A204.1 (cell line): Measurements from ENCODE around the gene TMEM181.
"Not testable (repeated sequence)": the region's sequence is repeated elsewhere in the genome, so short reads cannot be mapped to it uniquely, and the experiment has no call there.

Source experiments
- FAIRE-seq: peaks from 2 replicates; lab custom pipeline; 2012; peaks lifted over from hg19 to GRCh38; lab: Jason Lieb, UNC

Gene TMEM181, protein sequence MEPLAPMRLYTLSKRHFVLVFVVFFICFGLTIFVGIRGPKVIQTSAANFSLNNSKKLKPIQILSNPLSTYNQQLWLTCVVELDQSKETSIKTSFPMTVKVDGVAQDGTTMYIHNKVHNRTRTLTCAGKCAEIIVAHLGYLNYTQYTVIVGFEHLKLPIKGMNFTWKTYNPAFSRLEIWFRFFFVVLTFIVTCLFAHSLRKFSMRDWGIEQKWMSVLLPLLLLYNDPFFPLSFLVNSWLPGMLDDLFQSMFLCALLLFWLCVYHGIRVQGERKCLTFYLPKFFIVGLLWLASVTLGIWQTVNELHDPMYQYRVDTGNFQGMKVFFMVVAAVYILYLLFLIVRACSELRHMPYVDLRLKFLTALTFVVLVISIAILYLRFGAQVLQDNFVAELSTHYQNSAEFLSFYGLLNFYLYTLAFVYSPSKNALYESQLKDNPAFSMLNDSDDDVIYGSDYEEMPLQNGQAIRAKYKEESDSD

DNA sequence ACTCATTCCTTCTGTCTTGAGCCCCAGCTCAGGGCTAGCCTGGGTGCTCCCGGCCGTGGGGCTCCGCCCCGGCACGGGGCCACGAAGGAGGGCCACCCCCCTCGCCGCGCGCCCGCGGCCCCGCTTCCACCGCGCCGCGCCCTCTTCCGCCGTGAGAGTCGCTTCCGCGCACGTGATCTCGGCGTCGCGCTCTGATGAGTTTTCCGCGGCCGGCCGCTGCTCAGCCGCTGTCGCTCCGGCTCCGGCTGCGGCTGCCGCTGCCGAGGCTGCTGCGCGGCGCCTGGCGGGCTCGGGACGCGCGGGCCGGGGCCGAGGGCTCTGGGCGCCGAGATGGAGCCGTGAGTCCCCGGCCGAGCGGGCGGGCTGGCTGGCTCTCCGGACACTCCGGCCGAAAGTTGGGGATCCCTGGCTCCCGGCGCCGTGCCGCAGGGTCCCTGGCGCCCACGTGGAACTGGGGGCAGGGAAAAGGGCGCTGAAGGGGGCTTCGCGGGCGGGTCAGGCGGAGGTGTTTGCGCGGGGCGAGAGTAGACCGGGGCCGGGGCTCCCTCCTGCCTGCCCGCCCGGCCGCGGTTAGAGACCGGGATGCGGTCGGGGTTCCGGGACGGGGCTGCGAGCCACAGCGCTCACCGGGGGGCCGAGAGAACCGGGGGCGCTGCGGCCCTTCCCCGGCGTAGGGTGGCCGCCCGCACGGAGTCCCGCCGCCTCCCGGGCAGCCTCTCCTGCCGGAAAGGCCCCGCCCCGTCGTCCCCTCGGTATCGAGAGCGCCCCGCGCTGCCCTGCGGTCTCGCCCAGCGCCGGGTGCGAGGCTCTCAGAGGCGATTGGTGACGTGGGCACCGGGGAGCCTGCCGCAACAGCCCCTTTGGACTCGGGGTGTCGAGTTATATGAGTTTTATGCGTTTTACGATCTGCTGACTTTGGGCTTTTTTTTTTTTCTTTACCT is at the start of gene TMEM181:
TSS of gene TMEM181 (plus strand) at position 197 of the 941 bp plus-strand sequence. CDS start at position 331, 134 bp downstream.
- FAIRE-seq = no peak

DNA sequence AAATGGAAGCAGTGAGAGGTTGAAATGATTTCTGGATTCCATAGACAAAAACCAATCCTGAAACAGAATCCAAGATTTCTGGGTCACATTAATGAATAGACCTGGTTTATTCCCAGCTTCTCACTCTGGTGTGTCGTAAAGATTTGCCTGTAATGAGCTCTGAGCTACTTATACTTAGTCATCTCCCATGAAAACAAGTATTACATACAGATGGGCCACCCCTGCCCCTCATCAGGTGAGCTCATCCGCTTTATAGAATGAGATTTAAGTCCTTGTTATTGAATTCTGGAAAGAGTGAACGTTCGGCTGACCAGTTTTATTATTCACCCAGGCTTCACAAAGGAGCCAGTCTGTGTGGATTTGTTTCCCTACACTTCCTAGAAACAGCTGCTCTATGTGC is 47.1 kb upstream of the TMEM181 start:
- FAIRE-seq = no peak

DNA sequence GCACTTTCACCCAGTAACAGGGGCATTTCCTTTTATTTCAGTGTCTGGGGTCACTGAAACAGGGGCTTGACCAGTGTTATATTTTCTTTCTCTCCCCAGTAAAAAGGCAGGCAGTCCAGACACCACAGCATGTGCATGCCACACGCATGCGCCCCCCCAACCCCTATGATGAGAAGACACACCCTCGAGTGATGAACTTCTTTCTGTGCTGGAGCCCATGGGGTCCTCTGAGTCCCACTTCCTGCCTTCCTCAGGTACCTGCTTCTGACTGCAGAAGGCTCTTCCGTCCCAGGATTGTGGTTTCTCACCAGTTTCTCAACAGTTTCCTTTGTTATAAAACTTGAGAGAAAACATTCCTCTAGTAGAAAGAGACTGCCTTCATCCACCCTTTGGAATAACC is 45.7 kb upstream of the TMEM181 start:
- no peak for FAIRE-seq

DNA sequence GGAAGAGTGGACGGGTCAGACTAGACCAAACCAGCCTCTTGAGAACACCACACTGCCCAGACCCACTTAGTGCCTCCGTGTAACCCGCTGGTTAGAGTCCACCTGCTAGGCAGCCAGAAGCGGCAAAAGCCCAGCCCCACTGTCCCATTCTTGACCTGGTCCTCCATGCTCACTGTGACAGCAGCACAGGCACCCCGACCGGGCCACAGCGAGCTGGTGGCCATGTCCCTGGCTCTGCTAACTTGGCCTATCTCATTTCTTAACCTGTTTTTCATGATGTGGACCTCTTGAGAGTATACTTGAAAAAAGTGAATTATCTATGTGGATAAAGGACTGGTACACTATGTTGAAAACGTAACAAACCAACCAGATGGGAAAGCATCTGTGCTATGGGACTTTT is 44.9 kb upstream of the TMEM181 start:
- FAIRE-seq = no peak

DNA sequence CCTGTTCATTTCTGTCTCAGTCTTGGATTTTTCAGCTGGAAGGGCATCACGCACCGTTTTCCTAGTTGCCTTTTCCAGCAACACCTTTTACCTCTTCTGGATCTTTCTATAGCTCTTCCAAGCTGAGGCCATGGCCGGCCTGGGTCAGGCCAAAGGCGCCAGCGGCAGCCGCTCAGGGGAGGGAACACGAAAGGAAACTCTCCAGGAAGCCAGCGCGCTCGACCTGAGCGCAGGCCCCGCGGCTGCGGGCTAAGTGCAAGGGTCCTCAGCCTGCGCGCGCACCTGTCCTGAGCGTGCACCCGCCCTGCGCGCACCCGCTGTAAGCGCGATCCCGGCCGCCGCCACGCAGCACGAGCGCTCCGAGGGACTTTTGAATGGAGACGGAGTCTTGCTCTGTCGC is 43.8 kb upstream of the TMEM181 start:
- no peak for FAIRE-seq

DNA sequence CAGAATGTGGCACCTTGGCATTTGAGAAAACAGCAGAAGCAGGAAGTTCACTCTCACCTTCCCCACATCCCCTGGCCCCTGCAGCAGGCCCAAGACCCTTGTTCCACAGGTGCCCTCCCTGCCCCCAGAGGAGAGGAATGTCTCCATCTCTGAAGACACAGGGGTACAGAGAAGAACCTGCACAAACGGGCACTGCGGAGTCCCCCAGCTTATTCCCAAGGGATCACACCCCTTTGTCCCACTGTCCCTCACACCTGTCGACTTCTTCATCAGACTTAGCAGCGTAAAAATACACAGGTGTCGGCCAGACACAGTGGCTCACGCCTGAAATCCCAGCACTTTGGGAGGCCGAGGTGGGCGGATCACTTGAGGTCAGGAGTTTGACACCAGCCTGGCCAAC is 42.9 kb upstream of the TMEM181 start:
- FAIRE-seq = no peak

DNA sequence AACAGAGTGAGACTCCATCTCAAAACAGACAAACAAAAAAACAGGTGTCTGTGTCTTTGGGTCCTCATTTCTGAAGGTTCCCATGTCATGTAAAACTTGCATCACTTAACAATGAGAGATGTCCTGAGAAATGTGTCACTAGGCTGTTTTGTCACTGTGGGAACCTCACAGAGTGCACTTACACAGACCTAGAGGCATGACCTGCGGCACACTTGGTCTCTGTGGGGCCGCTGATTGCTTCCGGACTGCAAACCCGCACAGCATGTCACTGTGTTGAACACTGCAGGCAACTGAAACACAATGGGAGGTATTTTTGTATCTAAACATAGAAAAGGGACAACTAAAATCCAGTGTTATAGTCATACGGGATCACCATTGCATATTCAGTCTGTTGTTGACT is 42.3 kb upstream of the TMEM181 start:
- no peak for FAIRE-seq

DNA sequence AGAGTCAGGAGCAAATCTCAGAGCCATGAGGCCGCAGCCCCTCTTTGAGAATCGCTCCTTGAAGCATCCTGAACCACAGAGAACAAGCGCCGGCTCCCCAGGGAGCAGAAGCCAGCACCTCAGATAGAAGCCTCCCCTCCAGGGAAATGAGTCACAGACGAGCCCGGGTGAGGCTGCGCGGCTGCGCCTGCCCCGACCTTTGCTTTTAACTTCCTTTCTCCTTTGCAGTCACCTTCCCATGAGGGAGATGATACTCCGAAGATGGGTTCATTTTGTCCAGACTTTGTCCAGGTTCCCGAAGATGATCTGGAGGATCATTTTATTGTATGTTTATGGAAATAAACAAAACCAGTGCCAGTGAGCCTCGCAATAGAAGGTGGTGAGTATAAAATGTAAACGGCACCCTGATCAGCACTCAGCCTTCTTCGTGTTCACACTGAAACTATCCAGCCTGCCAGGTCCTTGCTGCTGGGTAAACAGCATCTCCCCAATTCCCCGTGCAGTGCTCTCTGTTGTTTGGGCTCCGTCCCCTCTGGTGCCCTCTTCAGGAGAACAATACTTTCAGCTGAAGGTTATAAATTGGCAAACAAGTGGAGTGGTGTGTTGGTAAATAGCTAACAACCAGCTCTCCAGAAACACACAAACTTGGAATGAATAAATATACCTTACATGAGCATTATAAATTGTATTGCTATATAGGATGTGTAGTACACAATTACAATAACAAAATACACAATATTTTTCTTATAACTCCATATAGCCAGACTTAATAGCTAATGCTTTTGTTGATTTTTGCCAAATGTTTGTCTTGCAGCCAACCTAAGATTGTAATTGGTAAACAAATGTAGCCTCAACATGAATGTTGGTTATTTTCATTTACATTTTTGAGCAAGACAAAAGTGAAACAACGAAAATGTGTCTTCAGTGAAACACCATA is 41.4 kb upstream of the TMEM181 start:
- no peak for FAIRE-seq

DNA sequence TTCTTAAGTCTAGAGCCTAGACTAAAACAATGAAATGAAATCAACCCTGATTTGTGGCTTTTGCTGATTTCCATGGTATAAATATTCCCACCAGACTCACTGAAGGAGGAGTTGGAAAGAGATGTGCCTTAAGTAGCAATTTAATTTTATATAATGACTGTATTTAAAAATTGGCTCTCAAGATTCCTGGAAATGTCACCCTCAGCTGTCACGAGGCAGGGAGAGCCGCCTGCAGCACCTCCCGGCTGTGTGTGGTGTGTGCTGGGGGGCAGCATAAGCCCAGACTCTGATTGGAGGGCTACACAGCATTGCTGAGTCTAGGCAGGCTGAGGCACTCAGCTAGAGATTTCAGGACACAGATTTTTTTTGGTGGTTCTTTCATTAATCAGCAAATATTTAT is 40.6 kb upstream of the TMEM181 start:
- FAIRE-seq = no peak

DNA sequence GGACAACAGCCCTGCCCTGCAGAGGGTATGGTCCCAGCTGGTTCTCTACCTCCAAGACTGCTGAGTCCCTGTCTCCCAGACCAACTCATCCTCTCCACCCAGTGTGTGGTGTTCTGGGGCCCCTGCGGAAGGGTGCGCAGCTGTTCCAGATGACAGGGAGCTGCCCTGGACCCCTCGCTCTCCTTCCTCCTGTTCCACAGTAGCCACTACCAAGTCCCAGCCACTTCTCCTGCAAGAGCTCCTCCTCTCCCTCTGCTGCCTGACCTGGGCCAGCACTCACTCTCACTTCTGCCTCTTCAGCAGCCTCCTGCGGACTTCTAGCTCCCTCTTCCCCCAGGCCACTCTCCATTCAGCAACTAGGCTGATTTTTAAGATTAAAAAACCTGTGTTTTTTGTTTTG is 40.1 kb upstream of the TMEM181 start:
- no peak for FAIRE-seq

DNA sequence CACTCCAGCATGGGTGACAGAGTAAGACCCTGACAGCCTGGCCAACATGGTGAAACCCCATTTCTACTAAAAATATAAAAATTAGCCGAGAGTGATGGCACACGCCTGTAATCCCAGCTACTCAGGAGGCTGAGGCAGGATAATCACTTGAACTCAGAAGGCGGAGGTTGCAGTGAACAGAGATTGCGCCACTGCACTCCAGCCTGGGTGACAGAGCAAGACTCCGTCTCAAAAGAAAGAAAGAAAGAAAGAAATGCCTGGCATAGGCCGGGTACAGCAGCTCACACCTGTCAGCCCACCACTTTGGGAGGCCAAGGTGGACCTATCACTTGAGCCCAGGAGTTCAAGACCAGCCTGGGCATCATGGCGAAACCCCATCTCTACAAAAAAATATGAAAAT is 38.9 kb upstream of the TMEM181 start:
- not testable (repeated sequence) for FAIRE-seq

DNA sequence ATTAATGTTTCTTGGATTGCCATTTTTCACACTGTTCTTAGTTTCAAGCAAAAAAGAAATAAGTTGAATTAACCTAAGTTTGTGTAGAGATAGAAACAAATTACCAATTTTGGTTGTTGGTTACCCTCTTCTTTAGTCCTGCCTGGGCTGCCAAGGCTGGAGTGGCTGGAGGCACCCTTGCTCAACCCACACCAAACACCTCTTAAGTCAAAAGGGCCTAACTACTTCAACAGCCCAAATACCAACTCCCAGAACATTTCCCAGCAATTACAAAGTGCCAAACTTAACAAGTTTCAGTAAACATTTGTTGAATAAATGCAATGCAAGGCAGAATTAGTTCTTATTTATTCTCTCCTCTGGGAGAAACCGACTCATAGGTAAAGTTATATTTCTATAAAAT is 38.1 kb upstream of the TMEM181 start:
- FAIRE-seq = no peak

DNA sequence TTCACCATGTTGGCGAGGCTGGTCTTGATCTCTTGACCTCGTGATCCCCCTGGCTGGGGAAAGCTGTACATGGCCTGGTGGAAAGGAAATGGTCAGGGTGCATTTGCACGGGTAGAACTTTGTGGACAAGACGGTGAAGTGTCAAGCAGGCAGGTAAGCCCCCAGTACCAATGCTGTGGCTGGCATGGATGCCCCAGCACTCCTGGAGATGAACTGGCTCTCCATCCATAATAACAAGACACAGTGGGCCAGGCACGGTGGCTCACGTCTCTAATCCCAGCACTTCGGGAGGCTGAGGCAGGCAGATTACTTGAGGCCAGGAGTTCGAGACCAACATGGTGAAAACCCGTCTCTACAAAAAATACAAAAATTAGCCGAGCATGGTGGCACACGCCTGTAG is 37.3 kb upstream of the TMEM181 start:
- no peak for FAIRE-seq

DNA sequence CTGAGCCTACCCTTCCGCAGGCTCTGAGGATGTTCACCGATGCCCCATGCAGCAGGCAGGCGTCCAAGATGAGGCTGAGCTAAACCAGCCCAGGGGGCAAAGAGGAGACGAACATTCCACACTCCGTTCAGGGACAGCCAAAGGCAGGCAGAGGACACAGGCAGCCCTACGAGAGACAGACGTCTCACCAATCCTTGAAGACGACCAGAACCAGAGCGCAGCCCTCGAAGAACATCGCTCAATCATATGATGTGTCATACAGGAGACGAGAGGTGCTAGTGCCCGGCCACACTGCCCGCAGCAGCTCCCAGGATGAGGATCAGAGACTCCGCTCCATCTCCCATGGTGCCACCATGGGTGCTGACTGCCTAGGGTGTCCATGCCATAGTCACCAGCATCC is 35.6 kb upstream of the TMEM181 start:
- FAIRE-seq = no peak

DNA sequence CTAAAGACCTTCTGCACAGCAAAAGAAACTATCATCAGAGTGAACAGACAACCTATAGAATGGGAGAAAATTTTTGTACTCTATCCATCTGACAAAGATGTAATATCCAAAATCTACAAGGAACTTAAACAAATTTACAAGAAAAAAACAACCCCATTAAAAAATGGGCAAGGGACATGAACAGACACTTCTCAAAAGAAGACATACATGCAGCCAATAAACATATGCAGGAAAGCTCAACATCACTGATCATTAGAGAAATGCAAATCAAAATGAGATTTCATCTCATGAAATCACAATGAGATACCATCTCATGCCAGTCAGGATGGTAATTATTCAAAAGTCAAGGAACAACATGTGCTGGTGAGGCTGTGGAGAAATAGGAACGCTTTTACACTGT is 32.0 kb upstream of the TMEM181 start:
- FAIRE-seq = not testable (repeated sequence)

DNA sequence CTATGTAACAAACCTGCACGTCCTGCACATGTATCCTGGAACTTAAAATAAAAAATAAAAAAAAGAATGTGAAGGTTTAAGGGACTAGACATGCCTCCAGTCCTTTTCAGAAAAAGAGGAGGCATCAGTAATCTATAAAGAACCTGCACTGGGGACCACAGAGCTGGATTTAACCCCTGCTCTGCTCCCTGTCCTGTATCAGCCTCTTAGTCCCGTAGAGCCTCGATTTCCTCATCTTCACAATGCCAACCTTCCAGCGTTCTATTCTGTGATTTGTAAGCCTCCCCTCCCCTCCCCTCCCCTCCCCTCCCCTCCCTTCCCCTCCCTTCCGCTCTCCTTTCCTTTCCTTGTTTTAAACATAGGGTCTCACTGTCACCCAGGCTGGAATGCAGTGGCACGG is 31.1 kb upstream of the TMEM181 start:
- no peak for FAIRE-seq

DNA sequence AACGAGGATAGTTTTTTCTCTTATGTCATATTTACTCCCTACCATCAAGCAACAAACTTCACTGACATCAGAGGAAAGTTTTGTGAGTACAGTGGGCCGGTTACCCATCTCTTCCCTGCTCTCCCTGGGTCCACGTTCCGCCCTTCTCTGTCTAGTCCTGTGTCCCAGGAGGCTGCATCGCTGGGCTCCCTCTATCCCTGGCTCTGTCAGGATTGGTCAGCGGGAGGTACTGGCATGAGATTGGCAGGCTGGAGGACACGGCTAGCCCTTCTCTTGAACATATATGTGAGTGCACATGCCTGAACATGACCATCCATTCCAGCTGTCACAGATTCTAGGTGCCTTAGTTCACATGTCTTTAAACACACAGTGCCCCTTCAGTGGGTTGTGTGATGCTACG is 30.3 kb upstream of the TMEM181 start:
- FAIRE-seq = no peak

DNA sequence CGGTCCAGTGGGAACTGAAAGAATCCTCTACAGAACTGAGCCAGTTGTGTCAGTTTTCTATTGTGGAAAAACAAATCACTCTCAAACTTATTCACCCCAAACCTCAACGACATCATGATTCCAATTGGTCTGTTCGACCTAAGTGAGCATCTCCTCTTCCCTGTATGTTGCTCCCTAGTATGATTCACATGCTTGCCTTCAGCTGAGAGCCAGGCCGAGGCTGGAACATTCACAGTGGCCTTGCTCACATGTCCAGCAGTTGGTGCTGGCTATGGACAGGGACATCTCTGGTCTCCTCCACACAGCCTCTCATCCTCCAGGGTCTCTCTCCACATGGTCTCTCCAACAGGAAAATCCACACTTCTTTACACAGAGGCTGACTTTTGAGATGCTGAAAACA is 28.3 kb upstream of the TMEM181 start:
- FAIRE-seq = no peak

DNA sequence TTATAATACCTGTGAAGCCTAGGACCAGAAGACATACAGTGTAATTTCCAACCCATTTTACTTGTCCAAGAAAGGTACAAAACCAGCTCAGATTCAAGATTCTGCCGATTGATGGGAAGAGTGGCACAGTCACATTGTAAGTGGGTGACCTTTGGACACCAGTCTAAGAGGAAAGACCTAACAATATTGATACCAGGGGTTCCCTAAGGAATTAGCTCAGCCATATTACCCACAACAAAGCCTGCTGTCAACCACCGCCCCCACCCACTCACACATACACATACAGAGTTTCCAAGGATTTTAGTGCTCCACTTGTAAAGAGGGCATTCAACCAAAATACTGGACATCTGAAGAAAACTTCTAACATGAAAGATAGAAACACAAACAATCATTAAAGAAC is 27.9 kb upstream of the TMEM181 start:
- FAIRE-seq = no peak

DNA sequence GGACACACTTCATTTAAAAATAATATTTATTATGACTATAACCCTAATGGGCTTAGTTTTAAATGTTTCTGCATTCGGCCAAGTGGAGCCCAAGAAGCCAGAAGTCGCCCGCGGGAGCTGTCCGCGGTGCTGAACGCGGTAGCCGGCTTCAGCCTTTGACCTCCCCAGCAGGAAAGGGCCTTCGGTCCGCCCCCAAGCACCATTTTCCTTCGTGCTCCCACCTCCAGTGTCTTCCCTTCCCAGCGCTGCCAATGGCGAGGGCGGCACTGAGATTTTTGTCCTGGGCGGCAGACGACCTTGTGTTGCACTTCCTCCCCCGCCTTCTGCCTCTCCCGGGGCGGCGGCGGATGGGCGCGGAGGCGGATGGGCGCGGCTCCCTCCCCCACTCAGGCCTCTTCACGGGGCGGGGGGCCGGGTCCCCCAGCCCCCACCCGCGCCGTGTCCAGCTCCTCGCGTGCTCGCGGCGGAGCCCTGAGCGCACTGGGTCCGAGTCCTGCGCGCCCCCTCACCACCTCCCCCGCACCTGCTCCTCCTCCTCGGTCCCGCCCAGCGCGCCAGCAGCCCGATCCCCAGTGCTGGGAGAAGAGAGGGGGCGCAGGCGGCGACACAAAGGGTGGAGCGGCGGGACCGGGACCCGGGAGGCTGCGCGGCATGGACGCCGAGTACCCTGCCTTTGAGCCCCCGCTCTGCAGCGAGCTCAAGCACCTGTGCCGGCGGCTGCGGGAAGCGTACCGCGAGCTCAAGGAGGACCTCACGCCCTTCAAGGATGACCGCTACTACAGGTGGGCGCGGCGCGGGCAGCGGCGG is 23.6 kb upstream of the TMEM181 start:
- no peak for FAIRE-seq
